ENCODE results near the gene DMRTB1. TPM values are rescaled to one million over a fixed set of nuclear protein-coding genes. Genes with fewer than 3 reads are reported as not detected.

The DMRTB1 gene
- not detected in 2 replicates for total RNA-seq (2014; rRNA removed; shearing (Covaris generic))
- not detected in 2 replicates for polyA plus RNA-seq (2015; cell fraction: cytosol; rRNA removed)
- not detected in 2 replicates for polyA plus RNA-seq (2015; cell fraction: nucleus; rRNA removed)

DNA sequence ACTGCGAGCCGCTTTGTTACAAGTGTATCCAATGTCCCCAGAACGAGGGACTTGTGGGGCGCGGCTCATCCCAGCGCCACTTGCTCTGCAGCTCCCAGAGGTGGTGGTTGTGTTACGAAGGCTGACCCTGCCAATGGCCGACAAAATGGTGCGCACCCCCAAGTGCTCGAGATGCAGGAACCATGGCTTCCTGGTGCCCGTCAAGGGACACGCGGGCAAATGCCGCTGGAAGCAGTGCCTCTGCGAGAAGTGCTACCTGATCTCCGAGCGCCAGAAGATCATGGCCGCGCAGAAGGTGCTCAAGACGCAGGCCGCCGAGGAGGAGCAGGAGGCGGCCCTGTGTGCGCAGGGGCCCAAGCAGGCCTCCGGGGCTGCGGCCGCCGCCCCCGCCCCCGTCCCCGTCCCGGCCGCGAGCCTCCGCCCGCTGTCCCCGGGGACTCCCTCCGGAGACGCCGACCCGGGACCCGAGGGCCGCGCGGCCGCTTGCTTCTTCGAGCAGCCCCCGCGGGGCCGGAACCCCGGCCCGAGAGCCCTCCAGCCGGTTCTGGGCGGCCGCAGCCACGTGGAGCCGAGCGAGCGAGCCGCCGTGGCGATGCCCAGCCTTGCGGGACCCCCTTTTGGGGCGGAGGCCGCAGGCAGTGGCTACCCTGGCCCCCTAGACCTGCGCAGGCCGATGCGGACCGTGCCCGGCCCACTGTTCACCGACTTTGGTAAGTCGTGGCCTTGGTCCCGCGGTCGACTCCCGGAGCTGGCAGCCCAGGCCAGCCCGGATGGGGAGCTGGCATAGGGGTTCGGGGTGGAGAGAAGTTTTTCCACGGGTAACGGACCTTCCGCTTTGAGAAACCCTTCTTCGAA, at the start of gene DMRTB1:
Gene DMRTB1, plus strand, starts transcription at position 79 of the 855 bp plus-strand sequence. Its CDS starts 55 bp downstream, at position 134.
- DNase-seq (ENCODE audit: low read depth) = no peak

GRCh38 chr1:53409695-53410094, 49.5 kb upstream of the DMRTB1 start:
- no peak for DNase-seq (ENCODE audit: low read depth)

- DNase-seq (ENCODE audit: low read depth) = peak; percentile 48
Observed at GRCh38 chr1:53410100-53410541, 49.1 kb upstream of the DMRTB1 start.

- DNase-seq (ENCODE audit: low read depth) = no peak
Observed at GRCh38 chr1:53410701-53411100, 48.5 kb upstream of the DMRTB1 start.

- DNase-seq (ENCODE audit: low read depth) = no peak
Observed at GRCh38 chr1:53411541-53412152, 47.6 kb upstream of the DMRTB1 start.

DNA sequence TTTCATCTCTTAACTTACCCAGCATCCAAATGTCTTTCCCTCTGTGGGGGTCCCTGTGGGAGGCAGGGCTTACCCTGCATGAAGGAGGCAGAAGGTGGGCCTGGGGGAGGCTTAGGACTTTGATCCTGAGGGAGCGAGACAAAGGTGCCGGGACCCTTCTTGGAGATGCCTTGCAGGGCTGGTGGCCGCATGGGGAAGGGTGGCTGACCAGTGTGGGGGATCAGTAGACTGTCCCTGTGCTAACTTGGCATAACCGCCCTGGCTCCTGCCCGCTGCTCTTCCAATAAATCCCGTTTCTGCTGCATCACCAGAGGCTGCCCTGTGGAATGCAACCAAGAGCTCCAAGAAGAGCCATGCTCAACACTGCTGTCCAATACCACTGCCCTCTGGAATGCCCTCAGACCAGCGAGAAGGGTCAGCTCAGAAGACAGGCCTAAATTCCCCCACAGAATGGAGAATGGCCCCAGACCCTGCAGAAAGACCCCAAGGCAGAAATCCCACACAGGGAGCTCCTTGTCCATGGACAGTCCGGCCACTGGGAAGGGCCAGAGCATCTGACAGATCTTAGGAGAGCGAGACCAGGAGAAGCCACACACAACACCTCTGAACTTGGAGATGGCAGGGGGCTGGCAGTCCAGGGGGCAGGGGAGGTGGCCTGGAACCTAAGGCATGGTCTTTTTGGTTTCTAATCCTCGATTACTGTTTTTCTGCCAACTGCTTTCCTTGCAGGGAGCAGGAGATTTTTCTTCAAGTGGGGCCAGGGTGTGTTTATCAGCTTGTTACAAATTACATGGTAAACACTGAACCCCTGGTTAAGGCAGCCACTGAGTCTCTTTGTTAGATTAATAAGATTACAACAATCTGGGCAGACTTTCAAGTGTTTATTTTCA, 46.7 kb upstream of the DMRTB1 start:
- DNase-seq (ENCODE audit: low read depth) = no peak

- DNase-seq (ENCODE audit: low read depth) = peak; percentile 94
Observed at GRCh38 chr1:53413175-53414001, 45.8 kb upstream of the DMRTB1 start.

- no peak for DNase-seq (ENCODE audit: low read depth)
Observed at GRCh38 chr1:53414632-53415031, 44.6 kb upstream of the DMRTB1 start.

GRCh38 chr1:53415432-53415831, 43.8 kb upstream of the DMRTB1 start:
- DNase-seq (ENCODE audit: low read depth) = no peak

GRCh38 chr1:53416269-53416813, 42.9 kb upstream of the DMRTB1 start:
- no peak for DNase-seq (ENCODE audit: low read depth)

DNA sequence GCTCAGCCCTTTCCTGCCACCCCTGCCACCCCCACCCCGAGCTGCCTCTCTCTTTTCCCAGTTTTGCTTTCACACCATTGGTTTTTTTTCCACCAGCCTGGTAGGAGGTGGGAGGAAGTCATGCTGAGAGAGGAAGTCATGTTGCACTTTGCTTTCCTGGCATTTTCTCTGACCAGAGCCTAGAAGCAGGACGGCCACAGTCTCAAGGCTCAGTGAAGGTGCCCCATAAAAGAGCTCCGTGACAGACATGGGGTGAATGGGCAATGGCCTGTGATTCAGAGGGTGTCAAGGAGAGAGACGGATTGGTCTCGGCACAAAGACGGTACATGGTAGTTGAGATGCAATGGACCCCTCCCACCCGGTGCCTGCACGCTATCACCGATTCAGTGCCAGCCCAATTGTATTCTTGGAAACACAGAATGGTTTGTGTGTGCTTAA, 42.1 kb upstream of the DMRTB1 start:
- no peak for DNase-seq (ENCODE audit: low read depth)

DNA sequence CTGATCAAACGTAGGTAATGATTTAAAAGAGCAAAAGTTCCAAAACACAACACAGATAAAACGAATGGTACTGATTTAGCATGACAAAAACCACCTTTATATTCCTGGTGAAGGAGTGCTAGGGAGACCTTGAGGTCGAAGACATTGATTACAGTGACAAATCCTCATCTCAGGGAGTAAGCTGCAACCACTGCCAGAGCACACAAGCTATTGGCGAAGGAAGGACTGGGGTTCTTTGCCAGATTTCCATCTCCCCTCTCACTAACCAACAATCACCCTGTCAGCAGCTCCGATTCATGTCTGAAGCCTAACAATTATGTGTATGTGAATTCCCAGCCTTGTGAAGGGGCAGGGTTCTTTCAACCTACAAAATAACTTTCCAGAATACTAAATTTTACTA, 40.2 kb upstream of the DMRTB1 start:
- DNase-seq (ENCODE audit: low read depth) = no peak

- no peak for DNase-seq (ENCODE audit: low read depth)
Observed at GRCh38 chr1:53420341-53420740, 38.9 kb upstream of the DMRTB1 start.

DNA sequence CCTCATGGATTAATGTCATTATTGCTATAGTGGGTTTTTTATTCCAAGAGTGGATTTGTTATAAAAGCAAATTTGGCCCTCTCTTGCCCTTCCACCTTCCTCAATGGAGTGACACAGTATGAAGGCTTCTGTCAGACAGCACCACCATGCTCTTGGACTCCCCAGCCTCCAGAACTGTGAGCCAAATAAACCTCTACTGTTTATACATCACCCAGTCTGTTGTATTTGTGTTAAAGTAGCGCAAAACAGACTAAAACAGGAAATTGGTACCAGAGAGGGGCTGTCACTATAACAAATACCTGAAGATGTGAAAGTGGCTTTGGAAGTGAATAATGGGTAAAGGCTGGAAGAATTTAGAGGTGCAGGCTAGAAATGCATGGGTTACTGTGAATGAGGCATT, 38.0 kb upstream of the DMRTB1 start:
- no peak for DNase-seq (ENCODE audit: low read depth)

GRCh38 chr1:53430261-53430660, 28.9 kb upstream of the DMRTB1 start:
- no peak for DNase-seq (ENCODE audit: low read depth)

- no peak for DNase-seq (ENCODE audit: low read depth)
Observed at GRCh38 chr1:53430779-53431178, 28.4 kb upstream of the DMRTB1 start.

DNA sequence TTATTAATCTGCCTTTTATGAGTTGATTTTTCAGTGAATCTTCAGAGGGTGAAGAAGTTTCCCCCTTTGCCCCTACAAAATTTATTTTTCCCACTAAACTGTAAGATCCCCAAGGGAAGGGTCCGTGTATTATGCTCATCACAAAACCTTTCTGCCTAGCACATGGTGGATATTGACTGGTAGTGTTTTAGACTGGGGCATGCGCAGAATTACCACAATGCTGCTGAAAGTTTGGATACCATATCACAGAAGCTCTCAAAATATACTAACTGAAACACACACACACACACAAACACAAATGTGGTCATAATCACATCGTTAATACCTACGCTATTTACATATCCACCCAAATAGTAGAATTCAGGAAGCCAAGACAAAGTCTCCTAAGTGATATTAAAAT, 28.0 kb upstream of the DMRTB1 start:
- no peak for DNase-seq (ENCODE audit: low read depth)

DNA sequence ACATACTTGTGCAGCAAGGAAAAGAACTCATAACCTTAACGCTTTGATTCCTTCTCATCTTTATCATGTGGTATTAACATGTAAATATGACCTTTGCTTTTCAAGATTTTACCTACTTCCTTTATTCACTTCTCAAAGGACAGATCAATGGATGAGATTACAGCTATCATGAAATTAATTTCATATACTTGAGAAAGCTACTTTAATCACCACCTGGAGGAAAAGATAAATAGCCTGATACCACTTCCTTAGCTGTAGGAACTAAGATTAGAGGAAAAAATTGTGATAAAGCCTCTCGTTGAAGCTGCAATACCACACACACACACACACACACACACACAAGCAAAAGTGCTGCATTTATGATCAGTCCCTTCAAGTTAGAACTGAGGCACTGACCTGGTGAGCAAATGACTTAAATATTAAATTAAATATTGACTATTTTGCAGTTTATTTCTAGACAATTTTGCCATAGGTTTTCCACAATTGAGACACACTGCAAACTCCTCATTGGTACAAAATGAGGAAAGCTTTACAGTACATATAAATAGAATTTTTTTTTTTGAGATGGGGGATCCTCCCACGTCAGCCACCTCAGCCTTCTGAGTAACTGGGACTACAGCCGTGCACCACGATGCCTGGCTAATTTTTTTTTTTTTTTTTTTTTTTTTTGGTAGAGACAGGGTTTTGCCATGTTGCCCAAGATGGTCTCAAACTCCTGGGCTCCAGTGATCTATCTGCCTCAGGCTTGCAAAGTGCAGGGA, 27.2 kb upstream of the DMRTB1 start:
- DNase-seq (ENCODE audit: low read depth) = no peak

- no peak for DNase-seq (ENCODE audit: low read depth)
Observed at GRCh38 chr1:53432611-53433010, 26.6 kb upstream of the DMRTB1 start.

All from HT1080 (cell line).